Measurements from ENCODE around the gene SUSD4.

DNA sequence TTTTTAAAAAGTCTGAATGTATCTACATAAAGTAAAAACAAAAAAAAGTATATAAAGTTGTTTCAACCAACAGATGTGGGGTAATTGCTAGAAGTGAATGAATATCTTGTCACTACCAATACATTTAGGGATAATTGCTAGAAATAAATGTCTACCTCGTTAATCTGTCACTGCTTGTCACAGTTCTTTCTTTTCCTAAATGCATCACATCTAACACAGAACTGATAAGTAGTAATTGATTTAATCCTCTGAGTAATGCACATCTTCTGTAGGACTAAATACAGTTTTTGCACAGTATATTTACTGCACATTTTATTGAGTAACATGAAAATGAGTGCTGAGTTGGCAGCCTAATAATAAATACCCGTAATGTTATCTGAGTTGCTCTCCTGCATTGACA, 72.2 kb downstream of the SUSD4 start:
- TF ChIP-seq, protein P1, sequence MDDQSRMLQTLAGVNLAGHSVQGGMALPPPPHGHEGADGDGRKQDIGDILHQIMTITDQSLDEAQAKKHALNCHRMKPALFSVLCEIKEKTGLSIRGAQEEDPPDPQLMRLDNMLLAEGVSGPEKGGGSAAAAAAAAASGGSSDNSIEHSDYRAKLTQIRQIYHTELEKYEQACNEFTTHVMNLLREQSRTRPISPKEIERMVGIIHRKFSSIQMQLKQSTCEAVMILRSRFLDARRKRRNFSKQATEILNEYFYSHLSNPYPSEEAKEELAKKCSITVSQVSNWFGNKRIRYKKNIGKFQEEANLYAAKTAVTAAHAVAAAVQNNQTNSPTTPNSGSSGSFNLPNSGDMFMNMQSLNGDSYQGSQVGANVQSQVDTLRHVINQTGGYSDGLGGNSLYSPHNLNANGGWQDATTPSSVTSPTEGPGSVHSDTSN (IDR thresholded peaks at IDR 0.05): no peak
- TF ChIP-seq RAD21 (IDR thresholded peaks at IDR 0.05; ENCODE audit: low read length): no peak
- TF ChIP-seq GABPA (IDR thresholded peaks at IDR 0.05; ENCODE audit: low read depth): no peak
- no peak for TF ChIP-seq SMC3 (IDR thresholded peaks at IDR 0.05; ENCODE audit: low read depth, low read length)
- no peak for TF ChIP-seq RCOR1 (IDR thresholded peaks at IDR 0.05; ENCODE audit: low read length)
- TF ChIP-seq, protein P2, sequence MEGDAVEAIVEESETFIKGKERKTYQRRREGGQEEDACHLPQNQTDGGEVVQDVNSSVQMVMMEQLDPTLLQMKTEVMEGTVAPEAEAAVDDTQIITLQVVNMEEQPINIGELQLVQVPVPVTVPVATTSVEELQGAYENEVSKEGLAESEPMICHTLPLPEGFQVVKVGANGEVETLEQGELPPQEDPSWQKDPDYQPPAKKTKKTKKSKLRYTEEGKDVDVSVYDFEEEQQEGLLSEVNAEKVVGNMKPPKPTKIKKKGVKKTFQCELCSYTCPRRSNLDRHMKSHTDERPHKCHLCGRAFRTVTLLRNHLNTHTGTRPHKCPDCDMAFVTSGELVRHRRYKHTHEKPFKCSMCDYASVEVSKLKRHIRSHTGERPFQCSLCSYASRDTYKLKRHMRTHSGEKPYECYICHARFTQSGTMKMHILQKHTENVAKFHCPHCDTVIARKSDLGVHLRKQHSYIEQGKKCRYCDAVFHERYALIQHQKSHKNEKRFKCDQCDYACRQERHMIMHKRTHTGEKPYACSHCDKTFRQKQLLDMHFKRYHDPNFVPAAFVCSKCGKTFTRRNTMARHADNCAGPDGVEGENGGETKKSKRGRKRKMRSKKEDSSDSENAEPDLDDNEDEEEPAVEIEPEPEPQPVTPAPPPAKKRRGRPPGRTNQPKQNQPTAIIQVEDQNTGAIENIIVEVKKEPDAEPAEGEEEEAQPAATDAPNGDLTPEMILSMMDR (IDR thresholded peaks at IDR 0.05): no peak

All from SK-N-SH (cell line).